GM19035 (cell line): ENCODE measurements around the gene LHFPL3.
"Not testable (repeated sequence)": the region's sequence is repeated elsewhere in the genome, so short reads cannot be mapped to it uniquely, and the experiment has no call there.

Source experiments
- ATAC-seq: cut with Tn5 transposase; IDR thresholded peaks from one replicate; pipeline ENCODE4 v1.9.1; 2021; ENCODE audit not compliant: unreplicated experiment

LHFPL3 gene

DNA sequence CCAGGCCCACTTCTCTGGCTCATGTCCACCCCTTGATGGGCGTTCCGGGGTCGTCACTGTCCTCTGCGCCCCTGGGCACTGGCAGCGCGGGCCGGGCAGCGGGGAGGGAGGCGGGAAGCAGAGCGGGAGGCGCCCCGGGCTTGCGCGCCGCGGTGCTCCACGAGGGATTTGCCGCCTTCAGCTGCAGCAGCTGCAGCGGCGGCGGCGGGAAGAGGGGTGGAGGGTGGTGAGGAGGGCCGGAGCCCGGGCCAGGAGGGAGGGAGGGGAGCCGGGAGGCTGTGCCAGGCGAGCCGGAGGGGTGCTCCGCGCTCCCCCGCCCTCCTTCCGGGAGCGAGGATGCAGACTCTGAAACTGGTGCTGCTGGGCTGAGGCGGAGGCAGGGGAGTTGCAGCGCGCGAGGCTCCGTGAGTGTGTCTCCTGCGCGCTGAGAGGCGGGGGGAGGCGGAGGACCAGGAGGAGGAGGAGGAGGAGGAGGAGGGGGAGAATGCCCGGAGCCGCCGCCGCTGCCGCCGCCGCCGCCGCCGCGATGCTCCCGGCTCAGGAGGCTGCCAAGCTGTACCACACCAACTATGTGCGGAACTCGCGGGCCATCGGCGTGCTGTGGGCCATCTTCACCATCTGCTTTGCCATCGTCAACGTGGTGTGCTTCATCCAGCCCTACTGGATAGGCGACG lies at the start of gene LHFPL3:
TSS of gene LHFPL3 (plus strand) at position 308 of the 674 bp plus-strand sequence.
- no peak for ATAC-seq

DNA sequence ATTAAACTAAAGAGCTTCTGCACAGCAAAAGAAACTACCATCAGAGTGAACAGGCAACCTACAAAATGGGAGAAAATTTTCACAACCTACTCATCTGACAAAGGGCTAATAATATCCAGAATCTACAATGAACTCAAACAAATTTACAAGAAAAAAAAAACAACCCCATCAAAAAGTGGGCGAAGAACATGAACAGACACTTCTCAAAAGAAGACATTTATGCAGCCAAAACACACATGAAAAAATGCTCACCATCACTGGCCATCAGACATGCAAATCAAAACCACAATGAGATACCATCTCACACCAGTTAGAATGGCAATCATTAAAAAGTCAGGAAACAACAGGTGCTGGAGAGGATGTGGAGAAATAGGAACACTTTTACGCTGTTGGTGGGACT lies 46.7 kb upstream of the LHFPL3 start:
- ATAC-seq: not testable (repeated sequence)

DNA sequence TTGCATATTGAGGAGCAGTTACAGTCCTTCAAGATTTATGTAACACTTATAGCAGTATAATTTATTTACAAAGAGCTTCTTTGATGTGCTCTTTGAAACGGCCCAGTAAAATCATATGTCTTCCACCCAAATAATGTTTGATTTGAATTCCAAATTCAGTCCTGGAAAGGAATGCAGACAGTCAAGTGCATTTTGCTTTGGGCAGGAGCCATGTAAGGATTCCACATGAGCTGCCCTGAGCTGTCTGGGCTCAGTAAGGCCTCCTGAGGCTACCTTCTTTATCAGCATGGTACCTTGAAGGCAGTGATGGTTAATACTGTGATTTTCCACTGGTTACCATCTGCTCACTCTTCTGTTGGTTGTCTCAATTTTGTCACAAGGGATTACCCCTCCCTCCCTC lies 41.6 kb upstream of the LHFPL3 start:
- no peak for ATAC-seq

DNA sequence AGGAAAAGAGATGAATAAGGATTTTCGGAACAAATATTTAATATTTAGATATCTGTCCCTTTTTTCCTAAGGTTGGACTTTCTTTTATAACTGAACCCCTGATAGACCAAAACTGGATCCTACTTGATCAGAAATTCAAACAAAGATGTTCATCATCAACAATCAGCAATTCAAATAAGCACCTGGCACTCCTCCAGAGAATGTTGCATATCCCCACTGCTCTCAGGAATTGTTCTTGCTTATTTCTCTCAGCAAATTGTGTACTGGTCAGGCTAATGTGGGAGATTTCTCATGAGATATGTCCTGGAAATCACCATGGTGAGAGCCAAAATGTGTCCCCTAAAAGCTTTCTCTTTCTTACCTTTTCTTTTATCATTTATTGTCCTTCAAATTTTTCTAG lies 40.3 kb upstream of the LHFPL3 start:
- ATAC-seq: no peak

DNA sequence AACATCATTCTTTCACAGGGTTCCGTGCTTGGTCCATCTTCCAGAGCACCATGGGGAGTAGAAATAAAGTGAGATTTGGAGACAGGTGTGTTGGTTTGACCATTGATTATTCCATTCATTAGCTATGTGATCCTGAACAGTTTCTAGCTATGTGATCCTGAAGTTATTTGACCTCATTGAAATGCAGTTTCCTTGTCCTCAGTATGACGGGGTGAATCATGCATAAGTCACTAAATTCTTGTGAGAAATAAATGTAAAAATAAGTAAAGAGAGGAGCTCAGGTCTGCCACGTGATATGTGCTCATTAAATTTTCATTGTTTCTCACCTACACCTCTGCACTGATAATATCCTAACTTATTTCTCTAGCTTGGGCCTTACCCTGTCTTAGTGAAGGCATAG lies 34.1 kb upstream of the LHFPL3 start:
- no peak for ATAC-seq

DNA sequence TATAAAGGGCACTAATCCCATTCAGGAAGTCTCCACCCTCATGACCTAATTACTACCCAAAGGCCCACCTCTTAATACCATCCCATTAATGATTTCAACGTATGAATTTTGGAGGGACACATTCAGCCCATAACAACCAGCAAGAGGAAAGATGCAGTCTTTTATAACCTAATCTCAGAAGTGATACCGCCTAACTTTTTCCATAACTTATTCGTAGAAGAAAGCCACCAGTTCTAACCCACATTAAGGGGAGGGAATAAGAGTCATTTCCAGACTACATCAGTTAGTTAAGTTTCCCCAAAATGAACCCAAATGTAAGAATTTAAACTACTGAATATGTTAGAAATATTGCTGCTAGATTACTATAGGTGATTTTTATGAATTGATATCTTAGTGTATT lies 32.1 kb upstream of the LHFPL3 start:
- ATAC-seq: no peak

DNA sequence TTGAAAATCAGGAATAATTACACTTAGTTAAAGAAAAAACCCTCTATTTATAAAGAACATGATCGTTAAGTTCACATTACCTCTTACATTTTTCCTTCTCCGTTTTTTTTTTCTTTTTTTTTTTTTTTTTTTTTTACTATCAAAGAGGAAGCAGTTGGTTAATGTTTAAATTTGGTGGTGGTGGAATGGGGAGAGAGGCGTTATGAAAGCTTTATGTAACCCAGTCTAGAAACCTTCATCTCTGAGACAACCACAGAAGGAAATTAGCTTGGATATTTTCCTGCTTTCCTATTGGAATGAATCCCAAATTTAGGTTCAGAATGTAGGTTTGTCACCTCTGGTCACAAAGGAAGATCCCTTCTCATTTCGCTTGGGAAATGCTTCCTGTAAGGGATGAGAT lies 31.5 kb upstream of the LHFPL3 start:
- no peak for ATAC-seq

DNA sequence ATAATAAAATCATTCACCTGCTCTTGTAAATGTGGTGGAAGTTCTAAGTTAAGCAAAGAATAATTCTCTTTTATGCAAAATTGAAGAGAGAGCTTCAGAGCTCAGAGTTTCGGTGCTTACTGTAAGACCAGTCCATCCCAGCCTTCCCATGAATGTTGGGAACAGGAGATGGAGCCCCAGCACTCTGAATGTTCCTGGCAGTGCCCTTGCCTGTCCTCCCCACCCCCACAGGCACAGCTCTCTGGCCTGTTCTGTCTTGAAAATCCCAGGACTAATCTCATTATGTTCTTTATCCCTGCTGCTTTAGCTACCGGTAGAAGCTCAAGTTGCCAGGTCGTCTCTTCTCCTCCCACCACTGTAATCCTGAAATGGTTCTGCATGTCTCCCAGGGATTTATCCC lies 29.1 kb upstream of the LHFPL3 start:
- no peak for ATAC-seq

DNA sequence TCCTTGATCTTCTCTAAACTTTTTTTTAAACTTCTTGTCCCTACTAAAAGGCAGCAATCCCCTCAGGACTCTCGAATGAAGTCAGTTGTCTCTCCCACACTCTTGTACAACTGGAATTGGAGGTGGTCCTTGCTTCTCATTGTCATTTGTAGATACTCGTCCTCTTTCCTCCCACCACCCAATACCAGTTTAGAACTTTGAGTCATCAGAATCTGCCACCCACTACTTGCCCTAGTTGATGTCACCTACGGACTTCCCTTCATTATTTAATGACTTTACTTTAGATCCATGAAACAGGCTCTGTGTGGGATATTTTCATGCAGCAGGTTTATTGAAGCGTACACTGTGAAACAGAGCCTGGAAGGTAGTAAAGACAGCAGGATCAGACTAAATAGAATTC lies 28.6 kb upstream of the LHFPL3 start:
- ATAC-seq: no peak

DNA sequence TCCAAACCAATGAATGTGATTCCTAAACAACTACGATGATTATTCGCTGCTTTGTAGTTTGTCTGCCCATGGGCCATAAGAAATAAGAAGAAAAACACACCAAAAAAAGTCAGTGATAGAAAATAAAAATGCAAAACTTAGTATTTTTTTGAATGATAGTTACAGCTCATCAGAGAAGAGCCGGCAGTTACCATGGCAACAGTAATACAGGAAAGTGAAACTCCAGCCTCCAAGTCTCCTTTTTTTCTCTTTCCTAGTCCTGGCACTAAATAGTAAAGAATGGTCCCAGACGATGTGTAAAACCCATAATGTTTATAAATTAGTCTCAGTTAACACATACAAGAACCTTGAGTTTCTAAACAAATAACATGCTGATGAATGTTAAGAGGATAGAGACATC lies 21.6 kb upstream of the LHFPL3 start:
- ATAC-seq: no peak

DNA sequence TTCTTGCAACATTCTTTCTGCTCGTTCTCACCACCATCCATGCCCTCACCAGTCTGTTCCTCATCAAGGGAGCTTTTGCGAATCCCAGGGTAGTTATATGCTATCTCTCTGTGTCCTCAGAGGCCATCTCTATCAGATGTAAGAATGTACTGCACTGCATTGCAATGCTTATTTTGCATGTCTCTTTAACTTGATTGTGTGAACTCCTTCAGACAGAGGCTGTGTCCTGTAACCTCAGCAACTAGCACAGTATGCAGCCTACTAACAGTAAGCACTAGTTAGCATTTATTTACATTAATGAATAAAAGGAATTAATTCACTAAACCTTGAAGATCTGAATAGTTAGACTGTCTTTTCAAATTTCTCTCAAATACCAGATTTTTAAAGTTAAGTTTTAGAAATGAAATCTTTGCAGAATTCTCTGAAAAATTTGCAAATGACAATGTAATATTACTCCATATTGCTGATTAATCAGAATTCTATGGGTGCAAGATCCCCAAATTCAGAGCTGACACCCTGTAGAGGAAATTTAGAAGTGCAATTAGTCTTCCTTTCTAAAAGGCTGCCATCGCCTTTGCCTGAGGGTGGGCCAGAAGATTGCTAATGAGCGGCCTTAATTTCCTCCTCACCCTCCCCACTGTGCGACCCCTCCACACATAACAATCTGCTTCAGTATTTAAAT lies 10.3 kb upstream of the LHFPL3 start:
- no peak for ATAC-seq

DNA sequence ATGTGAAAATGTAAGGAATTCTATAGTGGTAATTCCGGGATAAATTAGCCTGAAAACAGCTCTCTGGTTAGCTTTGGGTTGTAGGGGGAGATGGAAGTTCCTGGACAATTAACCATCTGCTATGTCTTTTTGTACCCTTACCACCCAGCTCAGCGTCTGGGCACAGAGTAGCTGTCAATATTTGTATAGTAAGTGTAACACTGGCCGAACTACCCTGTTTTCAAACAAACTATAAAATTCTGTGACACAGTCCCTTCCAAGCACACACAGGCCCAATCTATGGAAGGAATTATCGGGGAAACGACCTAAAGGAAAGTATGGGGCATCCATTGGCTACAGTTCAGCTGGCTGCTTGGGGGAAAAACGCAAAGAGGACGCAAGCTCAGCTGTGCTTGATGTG lies 869 bp upstream of the LHFPL3 start:
- no peak for ATAC-seq

DNA sequence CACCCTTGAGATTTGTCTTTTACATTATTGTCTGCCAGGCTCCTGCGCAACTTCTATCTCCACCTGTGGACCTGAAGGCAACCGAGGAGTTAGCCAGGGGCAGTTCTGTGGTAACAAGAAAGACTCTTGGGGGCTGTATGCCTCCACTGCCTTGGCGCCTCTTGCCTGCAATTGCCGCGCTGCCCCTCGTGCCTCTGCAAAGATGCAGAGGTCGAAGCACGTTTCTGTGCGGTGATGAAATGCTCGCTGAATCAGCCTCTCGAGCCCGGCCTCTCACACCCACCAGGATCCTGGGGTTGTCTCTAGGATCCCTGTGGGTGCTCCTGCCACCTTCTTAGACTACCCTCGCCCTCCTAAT lies 486 bp upstream of the LHFPL3 start:
- no peak for ATAC-seq

DNA sequence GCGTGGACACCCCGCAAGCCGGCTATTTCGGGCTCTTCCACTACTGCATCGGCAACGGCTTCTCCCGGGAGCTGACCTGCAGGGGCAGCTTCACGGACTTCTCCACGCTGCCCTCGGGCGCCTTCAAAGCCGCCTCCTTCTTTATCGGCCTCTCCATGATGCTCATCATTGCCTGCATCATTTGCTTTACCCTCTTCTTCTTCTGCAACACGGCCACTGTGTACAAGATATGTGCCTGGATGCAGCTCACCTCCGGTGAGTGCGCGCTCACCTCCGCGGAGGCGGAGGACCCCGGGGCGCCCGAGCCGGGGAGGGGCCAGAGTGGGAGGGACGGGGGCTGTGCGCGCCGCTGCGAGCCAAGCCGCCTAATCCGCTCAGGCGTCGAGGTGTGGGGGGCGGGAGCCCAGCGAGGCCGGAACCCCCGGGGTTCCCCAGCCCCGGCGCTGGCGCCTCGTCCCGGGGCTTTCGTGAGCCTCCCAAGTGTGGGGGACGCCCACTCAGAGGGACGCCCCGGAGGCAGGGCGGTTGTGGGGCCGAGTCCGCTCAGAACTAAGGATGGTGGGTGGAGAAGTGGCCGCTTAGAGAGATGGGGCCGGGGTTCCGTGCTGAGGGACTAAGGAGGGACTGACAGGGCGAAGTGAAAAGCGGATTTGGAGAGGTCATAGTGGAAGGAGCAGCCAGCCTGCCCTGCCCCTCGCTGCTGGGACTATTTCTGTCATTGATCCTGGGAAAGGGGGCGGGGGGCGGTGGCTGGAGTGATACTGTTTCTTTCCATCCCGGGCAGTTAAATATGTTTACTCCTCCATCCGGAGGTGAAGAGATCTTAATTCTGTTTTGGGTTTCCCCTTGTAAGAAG lies 795 bp downstream of the LHFPL3 start:
- no peak for ATAC-seq

DNA sequence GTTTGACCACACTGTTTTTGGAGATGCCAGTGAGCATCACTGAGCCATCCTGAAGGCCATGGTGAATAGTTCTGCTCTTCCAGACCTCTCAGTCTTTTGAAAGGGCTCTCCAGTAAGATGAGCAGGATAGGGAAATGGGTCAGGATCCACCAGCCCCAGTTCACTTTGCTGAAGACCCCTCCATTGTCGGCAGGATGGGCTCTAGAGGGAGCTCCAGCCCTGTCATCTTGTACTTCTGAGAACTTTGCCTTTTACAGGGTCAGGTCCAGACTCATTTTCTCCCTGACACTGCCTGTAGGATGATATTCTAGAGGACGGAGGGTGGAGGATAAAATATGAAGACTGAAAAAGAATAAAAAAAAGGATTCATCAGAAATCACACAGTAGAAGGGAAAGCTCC lies 13.1 kb downstream of the LHFPL3 start:
- no peak for ATAC-seq

DNA sequence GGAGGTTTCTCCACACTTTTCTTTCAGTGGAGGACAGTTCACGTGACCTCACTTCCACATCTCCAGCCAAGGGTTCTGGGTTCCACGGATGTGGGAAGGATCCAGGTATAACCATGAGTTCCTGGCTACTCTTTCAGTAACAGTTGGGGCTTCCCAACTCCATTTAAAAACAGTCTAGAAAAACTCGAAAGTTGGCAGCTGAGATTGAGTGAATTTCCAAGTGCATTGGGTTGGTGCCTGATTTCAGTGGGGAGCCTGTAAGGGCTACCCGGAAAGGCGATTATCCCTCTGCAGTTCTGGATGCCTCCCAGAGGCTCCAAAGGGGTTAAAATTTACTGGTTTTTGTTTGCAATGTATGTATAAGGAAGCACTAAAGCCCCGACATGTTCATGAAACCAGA lies 24.3 kb downstream of the LHFPL3 start:
- no peak for ATAC-seq

DNA sequence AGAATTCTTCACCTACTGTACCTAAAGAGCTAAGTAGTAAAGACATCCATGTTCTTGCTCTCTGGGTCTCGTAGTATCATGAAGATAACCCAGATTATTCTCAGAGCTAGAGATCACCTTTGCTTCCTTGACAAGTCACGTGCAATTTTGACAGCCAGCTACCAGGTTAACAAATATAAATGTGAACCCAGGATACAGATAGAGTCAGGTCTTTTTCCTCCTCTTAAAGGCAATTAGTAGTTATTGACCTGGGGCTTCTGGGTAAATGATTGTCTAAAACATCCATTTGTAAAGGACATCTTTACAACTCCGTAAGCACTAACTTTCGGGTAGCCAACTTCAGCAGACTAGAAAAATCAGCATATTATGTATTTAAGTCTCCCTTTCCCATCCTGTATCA lies 28.8 kb downstream of the LHFPL3 start:
- ATAC-seq: no peak

DNA sequence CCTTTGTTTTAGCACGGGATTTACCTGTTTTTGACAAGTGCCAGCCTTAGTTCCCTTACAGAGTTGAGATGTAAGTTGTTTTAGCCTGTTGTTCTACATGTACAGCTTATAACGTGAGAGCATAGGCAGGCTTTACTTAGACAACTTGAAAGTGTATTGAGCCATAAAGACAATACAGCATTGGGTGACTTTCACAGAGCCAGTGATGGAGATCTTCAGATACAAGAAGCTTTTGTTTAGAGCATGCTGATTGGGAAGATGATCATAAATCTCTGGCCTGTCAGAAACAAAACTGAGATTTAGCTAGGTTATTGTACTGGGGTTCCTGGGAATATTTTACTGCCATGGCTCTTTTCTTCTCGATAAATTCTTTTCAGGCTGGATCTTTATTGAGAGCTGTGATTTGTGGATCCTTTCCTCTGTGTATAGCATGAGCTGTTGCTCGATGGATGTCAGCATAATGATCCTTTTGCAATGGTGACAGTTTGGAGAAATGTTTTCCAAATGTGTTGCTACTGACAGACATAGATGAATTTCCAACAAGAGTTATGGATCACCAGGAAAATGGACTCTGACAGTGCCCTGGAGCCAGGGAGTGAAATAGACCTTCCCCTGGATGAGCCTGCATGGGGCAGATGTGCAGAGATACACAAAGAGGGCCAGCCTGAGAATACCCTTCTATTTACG lies 30.2 kb downstream of the LHFPL3 start:
- no peak for ATAC-seq

DNA sequence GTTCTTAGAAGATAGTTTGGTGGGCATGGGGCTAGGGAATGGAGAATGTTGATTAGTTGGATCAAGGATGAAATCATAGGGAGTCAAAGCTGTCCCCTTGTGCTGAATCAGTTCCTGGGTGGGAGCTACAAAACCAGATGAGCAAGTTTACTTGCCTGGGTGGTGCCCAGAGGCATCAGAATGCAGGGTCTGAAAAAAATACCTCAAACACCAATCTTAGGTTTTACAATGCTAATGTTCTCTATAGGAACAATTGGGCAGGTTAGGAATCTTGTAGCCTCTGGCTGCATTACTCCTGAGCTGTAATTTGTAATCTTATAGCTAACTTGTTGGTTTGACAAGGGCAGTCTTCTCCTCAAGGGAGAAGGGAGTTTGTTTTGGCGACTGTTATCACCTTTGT lies 34.4 kb downstream of the LHFPL3 start:
- no peak for ATAC-seq

DNA sequence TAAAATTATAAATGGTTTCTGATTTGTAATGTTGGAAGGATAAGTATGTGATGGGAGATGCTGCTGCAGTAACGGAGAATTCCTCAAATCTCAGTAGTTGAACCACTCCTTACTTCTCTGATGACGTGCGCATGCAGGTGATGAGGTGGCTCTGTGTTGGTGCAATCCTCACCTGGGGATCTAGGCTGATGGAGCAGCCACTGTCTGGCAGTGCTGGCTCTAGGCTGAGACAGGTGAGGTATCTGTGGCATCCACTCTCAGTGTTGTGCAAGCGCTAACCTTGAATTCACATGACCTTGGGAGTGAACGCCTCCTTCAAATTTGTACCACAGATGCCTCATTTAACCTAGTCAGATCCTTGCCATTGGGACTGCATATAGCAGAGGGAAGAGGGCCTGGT lies 35.0 kb downstream of the LHFPL3 start:
- ATAC-seq: no peak

DNA sequence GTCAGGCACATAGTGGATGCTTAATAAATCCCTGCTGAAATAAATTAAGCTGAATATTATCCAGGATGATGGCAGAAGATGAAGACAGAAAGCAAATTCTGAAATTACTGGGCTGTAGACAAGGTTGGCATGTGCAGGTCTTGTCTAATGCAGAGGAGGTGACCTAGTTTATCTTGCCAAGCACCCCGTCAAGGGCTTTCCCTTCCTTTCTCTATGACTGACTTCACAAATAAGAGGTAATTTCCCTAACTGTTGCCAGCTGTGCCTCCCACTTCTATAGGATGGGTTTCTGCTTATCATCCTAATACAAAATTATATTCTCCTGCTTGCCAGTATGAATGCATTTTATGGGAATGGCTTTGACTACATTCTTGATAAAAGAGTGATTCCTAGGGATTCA lies 38.0 kb downstream of the LHFPL3 start:
- no peak for ATAC-seq

DNA sequence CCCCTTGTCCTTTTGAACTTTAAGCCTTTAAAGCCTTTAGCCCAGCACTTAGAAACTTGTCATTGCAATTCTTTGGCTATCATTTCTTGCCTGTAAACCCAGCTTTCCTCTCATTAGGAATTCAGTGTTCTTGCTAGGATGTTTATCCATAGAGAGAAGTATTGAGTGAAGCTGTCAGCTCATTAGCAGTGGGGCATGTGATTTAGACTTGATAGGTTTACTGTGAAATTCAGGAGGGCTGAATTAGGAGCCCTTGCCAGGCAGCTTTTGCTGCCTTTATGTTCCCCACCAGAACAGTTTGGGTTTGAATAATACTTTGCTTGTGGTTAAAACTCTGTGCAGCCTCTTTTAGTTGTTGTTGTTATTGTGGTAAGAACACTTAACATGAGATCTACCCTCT lies 39.5 kb downstream of the LHFPL3 start:
- no peak for ATAC-seq
